Astrocyte of the spinal cord (primary cell): Measurements from ENCODE around the gene KRTAP10-12.

Experiments used
- DNase-seq: peaks from one replicate; pipeline ENCODE4 v3.0.0; 2011; ENCODE audit warnings: low read depth, low spot score
- H3K4me3 ChIP-seq: 2 replicates; pipeline ENCODE4 v1.5.1; 2011; ENCODE audit warnings: low read depth, mild to moderate bottlenecking, low read length, moderate library complexity
- in situ Hi-C: cut with HindIII; loops from 2 replicates; pipeline ENCODE4 v1.10.0; 2017; ENCODE audit warnings: low sequenced_read_pairs
- TF ChIP-seq, protein P1 (sequence below): IDR thresholded peaks from 2 replicates; pipeline ENCODE4 v1.5.1; 2012; ENCODE audit warnings: low read depth, mild to moderate bottlenecking, low read length, inconsistent platforms

Gene KRTAP10-12

GRCh38 chr21:44730951-44731579 is 34.1 kb downstream of the KRTAP10-12 start:
- H3K4me3 ChIP-seq: no peak overlapping the region
- in situ Hi-C loops: no loop called here
- no peak for DNase-seq
- TF ChIP-seq, protein P1, sequence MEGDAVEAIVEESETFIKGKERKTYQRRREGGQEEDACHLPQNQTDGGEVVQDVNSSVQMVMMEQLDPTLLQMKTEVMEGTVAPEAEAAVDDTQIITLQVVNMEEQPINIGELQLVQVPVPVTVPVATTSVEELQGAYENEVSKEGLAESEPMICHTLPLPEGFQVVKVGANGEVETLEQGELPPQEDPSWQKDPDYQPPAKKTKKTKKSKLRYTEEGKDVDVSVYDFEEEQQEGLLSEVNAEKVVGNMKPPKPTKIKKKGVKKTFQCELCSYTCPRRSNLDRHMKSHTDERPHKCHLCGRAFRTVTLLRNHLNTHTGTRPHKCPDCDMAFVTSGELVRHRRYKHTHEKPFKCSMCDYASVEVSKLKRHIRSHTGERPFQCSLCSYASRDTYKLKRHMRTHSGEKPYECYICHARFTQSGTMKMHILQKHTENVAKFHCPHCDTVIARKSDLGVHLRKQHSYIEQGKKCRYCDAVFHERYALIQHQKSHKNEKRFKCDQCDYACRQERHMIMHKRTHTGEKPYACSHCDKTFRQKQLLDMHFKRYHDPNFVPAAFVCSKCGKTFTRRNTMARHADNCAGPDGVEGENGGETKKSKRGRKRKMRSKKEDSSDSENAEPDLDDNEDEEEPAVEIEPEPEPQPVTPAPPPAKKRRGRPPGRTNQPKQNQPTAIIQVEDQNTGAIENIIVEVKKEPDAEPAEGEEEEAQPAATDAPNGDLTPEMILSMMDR: no peak

- TF ChIP-seq, protein P1: no peak
- H3K4me3 ChIP-seq: no peak overlapping the region
- in situ Hi-C loops: no loop called here
- DNase-seq: no peak
These were observed 35.3 kb downstream of the KRTAP10-12 start for GRCh38 chr21:44732263-44732662.

DNA sequence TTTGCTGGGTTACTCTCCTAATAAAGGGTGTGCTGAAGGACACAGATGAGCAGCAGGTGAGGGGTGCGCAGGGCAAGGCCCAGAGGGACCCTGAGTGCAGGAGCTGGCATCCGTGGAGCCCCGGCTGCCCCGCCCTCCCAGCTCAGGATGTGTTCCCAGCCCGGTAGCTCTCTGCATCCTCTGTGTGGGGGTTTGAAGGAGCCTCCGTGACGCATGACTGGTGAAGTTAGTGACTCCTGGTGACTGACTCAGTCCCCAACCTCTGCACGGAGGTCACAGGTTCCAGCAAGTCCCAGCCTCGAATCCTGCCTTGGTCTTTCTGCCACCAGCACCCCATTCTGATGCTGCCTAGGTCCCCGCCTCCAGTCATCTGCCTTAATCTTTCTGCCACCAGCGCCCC is 36.0 kb downstream of the KRTAP10-12 start:
- no peak for DNase-seq
- TF ChIP-seq, protein P1: no peak
- H3K4me3 ChIP-seq: no peak overlapping the region
- in situ Hi-C loops: no loop called here

DNA sequence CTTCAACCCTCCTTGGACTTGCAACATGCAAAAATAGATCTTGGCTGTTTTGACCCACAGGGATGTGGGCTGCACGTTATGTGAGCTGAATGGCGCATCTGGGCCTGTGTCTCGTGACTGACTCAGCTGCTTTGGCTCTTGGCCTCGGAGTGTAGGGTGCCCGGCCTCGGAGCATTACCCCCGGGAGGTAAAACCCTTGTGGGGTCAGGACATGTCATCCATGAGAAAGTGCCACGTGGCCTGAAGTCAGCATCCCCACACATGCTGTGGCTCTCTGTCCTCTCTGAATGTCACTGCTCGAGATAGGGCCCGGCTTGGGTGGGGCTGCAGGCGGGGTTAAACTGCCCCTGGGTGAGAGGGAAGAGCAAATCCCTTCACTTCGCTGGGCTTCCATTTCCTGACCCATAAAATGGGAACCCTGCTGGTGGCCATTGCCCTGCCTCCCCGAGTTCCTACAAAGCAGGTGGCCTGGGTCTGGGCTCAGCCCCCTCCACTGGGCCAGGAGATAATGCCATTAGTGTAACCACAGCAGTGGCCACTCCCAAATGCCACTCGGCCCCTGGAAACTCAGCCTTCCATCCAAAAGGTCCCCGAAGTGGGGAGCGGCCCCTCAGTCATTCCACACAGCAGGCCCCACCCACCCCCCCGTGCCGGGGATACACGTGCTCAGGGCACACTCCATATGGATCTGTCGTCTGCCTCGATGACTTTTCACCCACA is 37.2 kb downstream of the KRTAP10-12 start:
- DNase-seq: no peak
- no peak overlapping the region for H3K4me3 ChIP-seq
- in situ Hi-C loops: no loop called here
- TF ChIP-seq, protein P1: no peak

DNA sequence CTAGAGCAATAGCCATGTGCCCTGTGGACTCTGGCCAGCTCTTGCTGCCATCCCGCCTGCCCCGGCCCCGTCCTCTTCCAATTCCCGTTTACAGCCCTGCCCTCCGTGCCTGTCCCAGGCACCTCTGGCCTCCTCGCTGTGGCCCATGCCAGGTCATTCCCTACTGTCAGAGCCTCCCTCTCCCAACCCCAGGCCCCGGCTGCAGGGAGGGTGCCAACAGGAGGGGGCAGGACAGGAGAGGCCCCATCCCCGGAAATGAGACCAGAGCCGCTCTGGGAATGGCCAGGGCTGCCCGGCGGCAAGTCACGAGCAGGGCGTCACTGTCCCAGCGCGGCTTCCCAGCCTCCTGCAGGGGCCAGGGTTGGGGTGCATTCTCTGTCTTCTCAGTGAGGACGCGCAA is 37.9 kb downstream of the KRTAP10-12 start:
- no peak overlapping the region for H3K4me3 ChIP-seq
- TF ChIP-seq, protein P1: no peak
- in situ Hi-C loops: no loop called here
- no peak for DNase-seq

- no peak for DNase-seq
- in situ Hi-C loops: no loop called here
- H3K4me3 ChIP-seq: no peak overlapping the region
- TF ChIP-seq, protein P1: no peak
These were observed 38.8 kb downstream of the KRTAP10-12 start for GRCh38 chr21:44735821-44736220.
